ENCODE results near the gene HCRTR1.

DNA sequence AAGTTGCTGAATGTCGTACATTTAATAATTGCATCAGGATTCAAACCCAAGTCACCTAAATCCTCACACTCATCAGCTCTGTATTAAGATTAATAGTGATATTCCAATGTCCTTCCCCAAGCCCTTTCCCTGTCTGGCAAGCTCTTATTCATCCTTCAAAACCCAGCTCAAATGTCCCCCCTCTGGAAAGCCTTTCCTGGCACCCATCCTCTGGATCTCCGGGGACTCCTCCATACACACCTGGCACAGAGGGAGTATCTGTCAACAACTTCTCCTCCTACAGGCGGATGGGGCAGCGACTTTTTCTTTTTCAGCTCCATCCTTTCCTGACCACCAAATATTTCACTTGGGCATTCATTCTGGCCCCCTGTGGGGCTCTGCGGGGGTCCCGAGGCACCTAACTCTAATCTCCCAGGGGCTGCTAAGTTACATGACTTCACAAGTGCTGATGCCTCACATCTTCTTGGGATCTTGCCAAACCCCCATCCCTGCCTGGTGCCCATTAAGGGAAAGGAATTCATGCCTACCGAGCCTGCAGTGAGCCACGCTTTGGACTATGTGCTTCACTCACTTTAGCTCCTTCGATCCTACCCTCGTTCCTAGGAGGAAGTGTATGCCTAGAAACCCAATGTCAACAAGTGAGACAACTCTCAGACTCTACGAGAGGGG lies 25.9 kb upstream of the HCRTR1 start:
- TF ChIP-seq, protein P1, sequence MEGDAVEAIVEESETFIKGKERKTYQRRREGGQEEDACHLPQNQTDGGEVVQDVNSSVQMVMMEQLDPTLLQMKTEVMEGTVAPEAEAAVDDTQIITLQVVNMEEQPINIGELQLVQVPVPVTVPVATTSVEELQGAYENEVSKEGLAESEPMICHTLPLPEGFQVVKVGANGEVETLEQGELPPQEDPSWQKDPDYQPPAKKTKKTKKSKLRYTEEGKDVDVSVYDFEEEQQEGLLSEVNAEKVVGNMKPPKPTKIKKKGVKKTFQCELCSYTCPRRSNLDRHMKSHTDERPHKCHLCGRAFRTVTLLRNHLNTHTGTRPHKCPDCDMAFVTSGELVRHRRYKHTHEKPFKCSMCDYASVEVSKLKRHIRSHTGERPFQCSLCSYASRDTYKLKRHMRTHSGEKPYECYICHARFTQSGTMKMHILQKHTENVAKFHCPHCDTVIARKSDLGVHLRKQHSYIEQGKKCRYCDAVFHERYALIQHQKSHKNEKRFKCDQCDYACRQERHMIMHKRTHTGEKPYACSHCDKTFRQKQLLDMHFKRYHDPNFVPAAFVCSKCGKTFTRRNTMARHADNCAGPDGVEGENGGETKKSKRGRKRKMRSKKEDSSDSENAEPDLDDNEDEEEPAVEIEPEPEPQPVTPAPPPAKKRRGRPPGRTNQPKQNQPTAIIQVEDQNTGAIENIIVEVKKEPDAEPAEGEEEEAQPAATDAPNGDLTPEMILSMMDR (conservative IDR thresholded peaks at IDR 0.05 in 1 of 2, IDR thresholded peaks at IDR 0.05 in 1 of 2; ENCODE audit: low read depth in 1 of 2, low read length in 2 of 2), result no peak
- TF ChIP-seq EZH2 (IDR thresholded peaks at IDR 0.05; ENCODE audit: low read length, missing control alignments), result no peak

Measured in fibroblast of lung (primary cell).